ENCODE results near the gene GGA3.

DNA sequence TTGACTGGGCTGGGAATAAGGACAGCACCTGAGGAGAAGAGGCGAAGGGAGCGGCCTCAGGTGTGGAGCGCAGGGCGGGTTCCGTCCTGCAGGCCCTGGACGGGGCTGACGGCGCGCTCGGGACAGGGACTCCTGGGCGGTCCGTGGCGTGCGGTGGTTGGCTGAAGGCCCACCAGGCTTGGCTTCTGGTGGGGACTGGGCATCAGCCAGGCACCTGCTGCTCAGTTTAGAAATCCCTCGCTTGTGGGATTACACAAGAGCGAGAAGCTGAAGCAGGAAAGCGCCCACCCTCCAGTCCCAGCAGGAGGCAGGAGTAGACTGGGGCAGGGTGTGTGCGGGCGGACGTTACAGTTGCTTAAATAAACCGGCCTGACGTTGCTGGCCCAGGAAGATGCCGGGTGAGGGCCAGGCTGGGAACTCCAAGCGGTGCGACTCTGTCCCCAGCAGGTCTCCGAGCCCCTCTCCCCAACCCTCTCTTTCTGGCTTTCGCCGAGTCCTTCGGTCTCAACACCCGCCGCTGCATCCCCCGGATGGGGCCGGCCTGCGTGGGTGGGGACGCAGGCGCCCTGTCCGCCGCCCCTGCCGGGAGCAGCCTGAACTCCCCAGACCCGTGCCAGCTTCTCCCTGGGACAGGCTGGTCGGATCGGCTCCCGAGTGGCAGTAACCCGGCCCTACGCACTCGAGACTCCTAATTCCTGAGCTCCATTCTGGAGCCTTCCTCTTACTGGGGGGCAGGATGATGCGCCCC, 9.0 kb upstream of the GGA3 start:
- TF ChIP-seq ATF3 (IDR thresholded peaks at IDR 0.05) (no peak), CTCF (IDR thresholded peaks at IDR 0.05; ENCODE audit: low read depth, low read length, missing input control) (peak; percentile 6), YY1 (IDR thresholded peaks at IDR 0.05) (peak; percentile 53), TAF1 (conservative IDR thresholded peaks at IDR 0.05) (peak; percentile 40)
- TF ChIP-seq, protein P1, sequence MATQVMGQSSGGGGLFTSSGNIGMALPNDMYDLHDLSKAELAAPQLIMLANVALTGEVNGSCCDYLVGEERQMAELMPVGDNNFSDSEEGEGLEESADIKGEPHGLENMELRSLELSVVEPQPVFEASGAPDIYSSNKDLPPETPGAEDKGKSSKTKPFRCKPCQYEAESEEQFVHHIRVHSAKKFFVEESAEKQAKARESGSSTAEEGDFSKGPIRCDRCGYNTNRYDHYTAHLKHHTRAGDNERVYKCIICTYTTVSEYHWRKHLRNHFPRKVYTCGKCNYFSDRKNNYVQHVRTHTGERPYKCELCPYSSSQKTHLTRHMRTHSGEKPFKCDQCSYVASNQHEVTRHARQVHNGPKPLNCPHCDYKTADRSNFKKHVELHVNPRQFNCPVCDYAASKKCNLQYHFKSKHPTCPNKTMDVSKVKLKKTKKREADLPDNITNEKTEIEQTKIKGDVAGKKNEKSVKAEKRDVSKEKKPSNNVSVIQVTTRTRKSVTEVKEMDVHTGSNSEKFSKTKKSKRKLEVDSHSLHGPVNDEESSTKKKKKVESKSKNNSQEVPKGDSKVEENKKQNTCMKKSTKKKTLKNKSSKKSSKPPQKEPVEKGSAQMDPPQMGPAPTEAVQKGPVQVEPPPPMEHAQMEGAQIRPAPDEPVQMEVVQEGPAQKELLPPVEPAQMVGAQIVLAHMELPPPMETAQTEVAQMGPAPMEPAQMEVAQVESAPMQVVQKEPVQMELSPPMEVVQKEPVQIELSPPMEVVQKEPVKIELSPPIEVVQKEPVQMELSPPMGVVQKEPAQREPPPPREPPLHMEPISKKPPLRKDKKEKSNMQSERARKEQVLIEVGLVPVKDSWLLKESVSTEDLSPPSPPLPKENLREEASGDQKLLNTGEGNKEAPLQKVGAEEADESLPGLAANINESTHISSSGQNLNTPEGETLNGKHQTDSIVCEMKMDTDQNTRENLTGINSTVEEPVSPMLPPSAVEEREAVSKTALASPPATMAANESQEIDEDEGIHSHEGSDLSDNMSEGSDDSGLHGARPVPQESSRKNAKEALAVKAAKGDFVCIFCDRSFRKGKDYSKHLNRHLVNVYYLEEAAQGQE (IDR thresholded peaks at IDR 0.05) = no peak

All from liver (tissue), 3 donors.